Amygdala (tissue), 56 donors: ENCODE data around the gene YBX1.
"Not testable (repeated sequence)": the region's sequence is repeated elsewhere in the genome, so short reads cannot be mapped to it uniquely, and the experiment has no call there.

Experiments
- DNase-seq, 56 donors: peaks; one replicate each; lab custom pipeline; 2025; lab: John Stamatoyannopoulos, UW

YBX1 gene

GRCh38 chr1:42746436-42747105 lies 64.4 kb downstream of the YBX1 start:
- DNase-seq, result no peak

GRCh38 chr1:42747125-42747524 lies 64.9 kb downstream of the YBX1 start:
- DNase-seq, result peak in 18 of 56 donors; percentile 8 to 68 (median 27)

- no peak for DNase-seq
These were observed 65.8 kb downstream of the YBX1 start for GRCh38 chr1:42748021-42748420.

GRCh38 chr1:42748461-42749410 lies 66.5 kb downstream of the YBX1 start:
- no peak for DNase-seq

GRCh38 chr1:42750041-42750440 lies 67.8 kb downstream of the YBX1 start:
- DNase-seq, result no peak

GRCh38 chr1:42751511-42752070 lies 69.4 kb downstream of the YBX1 start:
- DNase-seq, result not testable (repeated sequence)

GRCh38 chr1:42752284-42752683 lies 70.1 kb downstream of the YBX1 start:
- no peak for DNase-seq

GRCh38 chr1:42753070-42753469 lies 70.9 kb downstream of the YBX1 start:
- DNase-seq, result no peak
